Measurements from ENCODE around the gene EEFSEC. TPM values are rescaled to one million over a fixed set of nuclear protein-coding genes. Genes with fewer than 3 reads are reported as not detected.
A peak's percentile ranks its signal among the peaks of the same experiment; 100 is the strongest.

EEFSEC gene
- total RNA-seq, 1 experiment from 2014 or later, result 9.6 TPM

GRCh38 chr3:128438488-128439072, 285.3 kb downstream of the EEFSEC start:
- no peak overlapping the region for H3K4me3 ChIP-seq (ENCODE audit: low read length)
- TF ChIP-seq CTCF (conservative IDR thresholded peaks at IDR 0.05; ENCODE audit: low read depth, low read length) (peak; percentile 46), EZH2phosphoT487 (IDR thresholded peaks at IDR 0.05; ENCODE audit: borderline replicate concordance, low read length) (no peak)
- H3K36me3 ChIP-seq (ENCODE audit: low read depth, low read length), result no peaks in the 10 kb centered on the region
- no peaks in the 10 kb centered on the region for H3K79me2 ChIP-seq (ENCODE audit: low read length)
- H3K27ac ChIP-seq (ENCODE audit: low read length), result no peak overlapping the region
- intact Hi-C loops (cut with micrococcal nuclease), result no loop called here
- H3K27me3 ChIP-seq (ENCODE audit: low read length), result no peaks in the 10 kb centered on the region
- POLR2A ChIA-PET (ENCODE audit: unreplicated experiment), result no interaction called here
- no TSS peak for BruUV-seq (replicated peaks)
- H3F3A ChIP-seq (ENCODE audit: low read length, unreplicated experiment), result no peaks in the 10 kb centered on the region
- no peak overlapping the region for H3K9ac ChIP-seq (ENCODE audit: low read length)
- H3K4me2 ChIP-seq (ENCODE audit: low read length), result no peak overlapping the region
- no peaks in the 10 kb centered on the region for H3K9me2 ChIP-seq (replicated peaks; ENCODE audit: low read length)
- no peak for DNase-seq
- CTCF ChIA-PET, result no interaction called here
- no peaks in the 10 kb centered on the region for H4K20me1 ChIP-seq (ENCODE audit: low read length)
- ATAC-seq, result no peak
- H3K4me1 ChIP-seq (ENCODE audit: insufficient read depth, low read length), result peaks cover 28% of the 10 kb centered on the region
- no peak overlapping the region for H2AFZ ChIP-seq (ENCODE audit: low read length)
- no peaks in the 10 kb centered on the region for H3K9me3 ChIP-seq (ENCODE audit: low read length)

- H3K27me3 ChIP-seq (ENCODE audit: low read length), result no peaks in the 10 kb centered on the region
- intact Hi-C loops (cut with micrococcal nuclease), result no loop called here
- TF ChIP-seq EZH2 (IDR thresholded peaks at IDR 0.05; ENCODE audit: low read length, unreplicated experiment) (no peak), CTCF (conservative IDR thresholded peaks at IDR 0.05; ENCODE audit: low read depth, low read length) (no peak), EZH2phosphoT487 (IDR thresholded peaks at IDR 0.05; ENCODE audit: borderline replicate concordance, low read length) (no peak)
- DNase-seq (no peak), ATAC-seq (no peak)
- H3K9ac ChIP-seq (ENCODE audit: low read length), result no peak overlapping the region
- no peak overlapping the region for H3K4me3 ChIP-seq (ENCODE audit: low read length)
- peaks cover 22% of the 10 kb centered on the region for H3K4me1 ChIP-seq (ENCODE audit: insufficient read depth, low read length)
- no peak overlapping the region for H3K27ac ChIP-seq (ENCODE audit: low read length)
- H3K9me3 ChIP-seq (ENCODE audit: low read length), result no peaks in the 10 kb centered on the region
- no peaks in the 10 kb centered on the region for H3F3A ChIP-seq (ENCODE audit: low read length, unreplicated experiment)
- ChIA-PET CTCF (no interaction called here), POLR2A (ENCODE audit: unreplicated experiment) (no interaction called here)
- no TSS peak for BruUV-seq (replicated peaks)
- H2AFZ ChIP-seq (ENCODE audit: low read length), result no peak overlapping the region
- no peaks in the 10 kb centered on the region for H4K20me1 ChIP-seq (ENCODE audit: low read length)
- no peak overlapping the region for H3K4me2 ChIP-seq (ENCODE audit: low read length)
- H3K9me2 ChIP-seq (replicated peaks; ENCODE audit: low read length), result no peaks in the 10 kb centered on the region
- no peaks in the 10 kb centered on the region for H3K79me2 ChIP-seq (ENCODE audit: low read length)
- H3K36me3 ChIP-seq (ENCODE audit: low read depth, low read length), result no peaks in the 10 kb centered on the region
Measured at GRCh38 chr3:128439226-128439625, 285.9 kb downstream of the EEFSEC start.

GRCh38 chr3:128442070-128442469, 288.8 kb downstream of the EEFSEC start:
- ATAC-seq (no peak), DNase-seq (no peak)
- no peak overlapping the region for H3K9ac ChIP-seq (ENCODE audit: low read length)
- no peak overlapping the region for H3K4me2 ChIP-seq (ENCODE audit: low read length)
- CTCF ChIA-PET, result interaction anchor here (0.6 kb wide), 1 partner anchor 61 kb away, joined by 3 read pairs; no protein-coding TSS in a partner anchor
- no TSS peak for BruUV-seq (replicated peaks)
- H3F3A ChIP-seq (ENCODE audit: low read length, unreplicated experiment), result no peaks in the 10 kb centered on the region
- H3K9me2 ChIP-seq (replicated peaks; ENCODE audit: low read length), result no peaks in the 10 kb centered on the region
- H3K27me3 ChIP-seq (ENCODE audit: low read length), result no peaks in the 10 kb centered on the region
- H2AFZ ChIP-seq (ENCODE audit: low read length), result no peak overlapping the region
- POLR2A ChIA-PET (ENCODE audit: unreplicated experiment), result interaction anchor here (0.6 kb wide), 1 partner anchor 9 kb away, joined by 3 read pairs; no protein-coding TSS in a partner anchor
- H3K36me3 ChIP-seq (ENCODE audit: low read depth, low read length), result no peaks in the 10 kb centered on the region
- no peaks in the 10 kb centered on the region for H4K20me1 ChIP-seq (ENCODE audit: low read length)
- no peak for TF ChIP-seq CTCF (conservative IDR thresholded peaks at IDR 0.05; ENCODE audit: low read depth, low read length)
- TF ChIP-seq EZH2 (IDR thresholded peaks at IDR 0.05; ENCODE audit: low read length, unreplicated experiment), result no peak
- TF ChIP-seq EZH2phosphoT487 (IDR thresholded peaks at IDR 0.05; ENCODE audit: borderline replicate concordance, low read length), result no peak
- no peaks in the 10 kb centered on the region for H3K79me2 ChIP-seq (ENCODE audit: low read length)
- H3K4me1 ChIP-seq (ENCODE audit: insufficient read depth, low read length), result no peaks in the 10 kb centered on the region; the same call in 1 of the 2 replicates
- H3K27ac ChIP-seq (ENCODE audit: low read length), result no peak overlapping the region
- no peaks in the 10 kb centered on the region for H3K9me3 ChIP-seq (ENCODE audit: low read length)
- intact Hi-C loops (cut with micrococcal nuclease), result no loop called here
- H3K4me3 ChIP-seq (ENCODE audit: low read length), result no peak overlapping the region

All from PC-3 (cell line).